CD4-positive, alpha-beta T cell treated with Interleukin-2 at 100 ng/mL for 4 hours (primary cell): ENCODE results near the gene RALGPS2.

Experiments used
- DNase-seq: peaks from one replicate; pipeline ENCODE4 v3.0.0-alpha.2; 2020; ENCODE audit warnings: low spot score

Gene RALGPS2

DNA sequence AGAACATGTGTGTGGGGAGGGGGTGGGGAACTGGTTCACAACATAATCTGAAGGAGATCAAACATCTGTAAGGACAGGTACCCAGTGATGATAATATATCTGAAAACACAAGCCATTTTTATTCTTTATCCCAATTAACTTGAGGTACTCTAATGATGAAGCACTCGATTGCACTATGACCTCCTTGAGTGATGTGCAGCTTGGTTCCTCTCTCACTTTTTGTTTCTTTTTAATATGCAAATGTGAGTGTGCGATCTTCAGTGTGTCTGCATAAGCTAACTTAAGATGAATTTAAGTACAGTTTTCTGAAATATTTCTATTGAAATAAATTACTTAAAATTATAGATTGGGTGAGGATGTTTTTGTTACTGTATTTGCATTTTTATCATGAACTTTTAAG, 196.5 kb downstream of the RALGPS2 start:
- no peak for DNase-seq

DNA sequence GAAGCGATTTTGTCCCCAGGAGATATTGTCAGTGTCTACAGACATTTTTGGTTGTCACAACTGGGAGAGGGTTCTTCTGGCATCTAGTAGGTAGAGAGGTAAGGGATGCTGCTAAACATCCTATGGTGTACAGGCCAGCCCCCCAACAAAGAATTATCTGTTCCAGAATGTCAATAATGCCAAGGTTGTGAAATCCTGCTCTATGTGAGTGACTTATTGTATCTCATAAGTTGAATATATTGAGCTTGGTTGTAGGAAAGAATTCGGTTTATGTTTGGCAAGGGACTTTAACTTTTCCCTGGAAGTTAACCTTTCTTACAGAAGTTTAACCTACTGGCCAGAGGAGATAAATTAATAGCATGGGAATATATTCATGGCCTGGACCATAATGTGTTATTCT, 198.5 kb downstream of the RALGPS2 start:
- no peak for DNase-seq

DNA sequence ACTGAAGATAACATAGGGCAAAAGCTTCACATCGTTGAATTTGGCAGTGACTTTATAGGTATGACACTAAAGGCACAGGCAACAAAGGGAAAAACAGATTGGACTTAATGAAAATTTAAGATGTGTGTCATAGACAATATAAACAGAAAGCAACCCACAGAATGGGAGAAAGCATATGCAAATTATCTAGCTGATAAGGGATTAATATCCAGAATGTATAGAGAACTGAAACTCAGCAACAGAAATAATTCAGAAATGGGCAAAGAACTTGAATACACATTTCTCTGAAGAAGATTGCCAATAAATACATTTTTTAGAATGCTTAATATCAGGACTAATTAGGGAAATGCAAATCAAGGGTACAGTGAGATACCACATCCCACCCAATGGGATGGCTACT, 201.0 kb downstream of the RALGPS2 start:
- no peak for DNase-seq

DNA sequence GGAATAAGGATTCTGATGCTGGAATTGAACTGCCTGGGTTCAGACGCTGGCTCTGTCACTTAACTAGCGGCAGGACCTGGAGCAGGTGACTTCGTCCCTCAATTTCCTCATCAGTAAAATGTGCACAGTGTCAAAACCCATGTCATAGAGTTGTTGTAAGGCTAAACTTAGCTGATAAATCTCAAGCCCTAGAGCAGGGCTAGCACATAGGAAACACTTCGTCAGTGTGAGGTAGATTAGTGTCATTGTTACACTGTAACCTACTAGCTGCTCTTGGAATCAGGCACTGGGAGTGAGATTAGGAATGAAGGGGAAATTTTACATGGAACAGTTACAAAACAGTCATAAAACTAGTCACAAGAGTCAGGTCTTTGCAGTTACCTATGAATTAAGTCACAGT, 202.0 kb downstream of the RALGPS2 start:
- DNase-seq = no peak

DNA sequence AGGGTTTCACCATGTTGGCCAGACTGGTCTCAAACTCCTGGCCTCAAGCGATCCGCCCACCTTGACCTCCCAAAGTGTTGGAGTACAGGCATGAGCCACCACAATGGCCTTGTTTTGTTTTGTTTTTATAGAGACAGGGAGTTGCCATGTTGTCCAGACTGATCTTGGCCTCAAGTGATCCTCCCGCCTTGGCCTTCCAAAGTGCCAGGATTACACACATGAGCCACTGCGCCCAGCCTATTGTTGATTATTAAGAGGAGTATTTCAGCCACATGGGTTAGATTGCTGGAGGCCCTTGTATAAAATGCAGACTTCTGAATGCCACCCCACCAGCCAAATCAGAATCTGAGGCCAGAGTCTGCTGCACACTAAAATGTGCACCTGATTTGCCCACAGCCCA, 203.0 kb downstream of the RALGPS2 start:
- no peak for DNase-seq

DNA sequence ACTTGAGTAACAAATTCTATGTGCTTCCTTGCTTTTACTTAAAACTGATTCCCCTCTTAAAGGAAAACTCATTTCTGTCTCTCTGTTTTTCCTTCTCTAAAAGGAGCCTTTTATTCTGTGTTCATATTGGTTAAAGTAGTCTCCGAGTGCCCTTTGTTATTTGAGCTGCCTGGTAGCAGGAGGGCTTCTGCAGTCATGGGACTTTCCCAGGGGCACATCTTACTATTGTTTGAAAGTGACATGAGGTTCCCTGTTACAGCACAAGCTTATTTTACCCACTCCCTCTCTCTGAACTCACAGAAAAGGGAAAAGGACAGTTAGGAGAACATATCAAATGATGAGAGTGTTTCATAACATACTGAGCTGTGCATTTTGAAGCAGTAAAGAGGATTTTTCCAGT, 203.9 kb downstream of the RALGPS2 start:
- DNase-seq = no peak

DNA sequence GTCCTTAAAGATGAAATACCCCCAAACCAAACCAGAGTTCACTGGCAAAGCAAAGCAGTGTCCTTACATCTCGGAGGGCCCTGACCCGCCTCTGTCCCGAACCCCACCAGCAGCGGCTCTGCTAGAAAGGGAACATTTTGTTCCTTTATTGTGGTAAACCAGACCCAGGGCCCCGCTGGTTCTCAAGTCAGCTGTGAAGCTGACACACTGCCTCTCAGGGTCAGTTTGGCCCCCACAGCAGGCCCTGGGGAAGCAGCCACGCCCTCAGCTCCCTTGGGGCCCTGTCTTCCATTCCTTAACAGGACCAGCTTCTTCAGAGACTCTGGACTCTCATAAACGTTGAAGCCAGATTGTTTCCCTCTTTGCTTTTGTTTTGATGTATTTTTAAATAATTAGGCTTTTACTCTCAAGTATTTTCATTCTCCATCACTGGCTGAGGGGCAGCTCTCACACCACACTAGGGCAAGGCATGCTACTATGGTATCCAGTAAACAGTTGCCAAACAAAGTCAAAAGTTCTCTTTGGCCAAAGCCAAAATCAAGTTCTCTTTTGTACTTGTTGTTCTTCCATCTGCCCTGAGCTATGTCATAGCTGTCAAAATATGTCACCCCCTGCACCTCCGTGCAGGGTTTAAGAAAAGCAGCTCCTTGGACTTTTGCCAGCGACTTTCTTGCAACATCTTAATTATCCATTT, 207.0 kb downstream of the RALGPS2 start:
- no peak for DNase-seq

DNA sequence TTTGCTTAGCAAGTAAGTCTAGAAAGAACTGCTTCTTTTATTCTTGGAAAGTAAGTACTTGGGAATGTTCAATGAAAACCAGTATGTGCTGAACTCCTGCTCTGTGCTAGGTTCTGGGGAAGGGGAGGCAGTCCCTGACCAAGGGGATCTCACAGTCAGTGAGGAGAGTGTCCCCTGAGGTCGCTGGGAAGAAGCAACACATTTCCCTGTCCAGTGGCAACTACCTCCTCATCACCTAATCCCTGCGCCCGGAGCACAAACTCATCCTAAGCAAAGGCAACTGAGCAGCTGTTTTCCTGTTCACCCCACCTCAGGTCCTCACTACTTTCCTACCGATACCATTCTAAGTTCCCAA, 207.5 kb downstream of the RALGPS2 start:
- no peak for DNase-seq

DNA sequence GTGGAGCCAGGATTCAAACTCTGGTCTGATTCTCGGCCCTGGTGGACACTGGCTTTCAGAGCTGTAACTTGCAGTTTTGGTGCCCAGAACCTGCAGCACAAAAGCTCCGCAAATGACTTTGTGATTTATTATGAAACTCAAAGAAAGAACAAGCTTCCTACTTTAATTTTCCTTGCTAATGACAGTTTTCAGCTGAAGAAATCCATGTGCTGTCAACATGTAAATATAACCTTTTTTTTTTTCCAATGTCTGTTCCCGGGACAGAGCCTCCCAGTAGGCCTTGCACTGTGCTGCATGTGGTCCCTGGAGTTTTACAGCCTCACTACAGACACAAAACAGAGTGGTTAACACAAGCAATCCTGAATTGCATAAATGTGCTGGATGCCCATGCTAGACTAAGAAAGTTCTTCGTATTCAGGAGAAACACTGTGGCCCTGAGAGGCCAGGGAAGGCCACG, 208.1 kb downstream of the RALGPS2 start:
- DNase-seq = no peak

DNA sequence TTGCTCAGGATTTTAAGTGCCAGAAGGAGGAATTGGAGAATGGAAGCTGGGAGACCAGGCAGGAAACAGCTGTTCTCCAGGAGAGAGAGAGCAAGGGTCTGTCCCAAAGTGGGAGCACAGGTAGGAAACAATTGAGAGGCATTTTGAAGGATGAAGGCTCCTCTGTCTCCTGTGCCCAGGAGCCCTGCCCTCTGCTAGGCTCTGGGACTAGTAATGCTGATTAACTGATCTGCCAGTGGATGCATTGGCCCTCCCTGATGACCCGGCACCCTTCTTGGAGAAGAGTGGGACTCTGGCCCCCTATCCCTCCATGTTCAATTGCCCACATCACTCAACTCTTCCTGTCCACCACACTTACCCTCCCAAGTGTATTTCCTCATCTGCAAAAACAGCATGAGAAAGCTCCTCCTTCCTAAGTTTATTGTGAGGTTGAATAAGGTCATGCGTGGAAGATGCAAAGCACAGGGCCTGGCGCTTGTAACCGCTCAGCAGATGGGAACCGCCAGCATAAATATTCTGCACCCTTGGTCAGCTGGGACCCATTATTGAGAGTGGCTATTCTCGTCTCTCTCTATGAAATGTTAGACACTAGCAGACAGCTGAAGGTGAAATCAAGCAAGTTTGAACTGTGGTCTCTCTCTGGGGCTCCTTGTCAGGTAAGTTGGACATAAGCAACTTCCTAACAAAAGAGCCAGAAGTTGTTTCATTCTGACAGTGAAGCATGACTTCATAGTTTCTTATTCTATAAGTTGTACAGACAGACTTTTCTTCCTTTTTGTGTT, 208.9 kb downstream of the RALGPS2 start:
- DNase-seq = no peak

DNA sequence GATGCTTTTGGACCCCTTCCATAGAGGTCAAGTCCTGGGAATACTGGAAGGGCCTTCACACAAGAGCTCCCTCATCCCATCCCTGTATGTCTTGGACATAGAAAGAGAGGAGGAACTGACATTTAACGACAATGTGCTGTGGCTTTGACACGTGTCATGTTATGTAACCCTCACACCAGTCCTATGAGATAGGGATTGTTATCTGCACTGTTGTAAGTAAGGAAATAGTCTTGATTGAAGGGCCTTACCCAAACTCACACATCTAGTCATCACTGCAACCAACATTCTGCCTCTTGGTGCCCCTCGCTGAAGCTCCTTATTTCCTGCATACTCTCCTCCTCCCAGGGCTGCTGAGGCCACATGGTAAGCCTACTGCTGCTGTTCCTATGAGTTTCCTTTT, 209.5 kb downstream of the RALGPS2 start:
- DNase-seq = no peak

DNA sequence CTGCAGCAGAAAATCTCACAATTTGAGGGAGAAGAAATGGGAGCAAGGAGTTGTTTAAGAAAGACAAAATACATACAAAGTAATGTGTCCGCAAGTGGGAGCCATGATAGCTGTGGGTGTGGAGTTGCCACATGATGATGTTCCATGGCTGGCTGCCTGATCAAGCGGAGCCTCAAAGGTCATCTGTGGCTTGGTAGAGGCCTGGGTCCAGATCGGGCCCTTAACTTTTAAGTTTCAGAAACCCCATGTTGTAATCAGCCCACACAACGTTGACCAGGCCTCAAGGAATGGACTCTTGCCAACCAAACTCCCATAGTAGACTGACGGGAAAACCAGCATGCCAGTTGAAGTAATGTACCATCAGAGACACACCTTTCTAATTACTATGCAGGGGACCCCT, 210.6 kb downstream of the RALGPS2 start:
- no peak for DNase-seq

DNA sequence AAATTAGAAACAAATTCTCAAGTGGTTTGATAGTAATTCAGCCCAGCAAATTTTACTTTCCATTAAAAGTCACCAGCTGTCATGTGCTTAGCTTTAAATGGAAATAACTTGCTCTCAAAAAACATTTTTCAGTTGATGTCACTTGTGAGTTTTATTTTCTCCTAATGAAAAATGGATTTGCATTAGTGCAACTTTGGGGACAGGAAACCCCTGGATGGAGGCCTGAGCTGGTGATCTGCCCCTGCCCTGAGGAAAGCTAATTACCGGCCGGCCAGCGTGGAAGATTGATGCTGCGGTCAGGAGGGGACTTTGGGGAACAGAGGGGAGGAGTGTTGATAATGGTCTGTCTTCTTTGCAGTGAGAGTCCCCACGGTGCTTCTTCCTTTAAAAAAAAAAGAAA, 212.7 kb downstream of the RALGPS2 start:
- no peak for DNase-seq

DNA sequence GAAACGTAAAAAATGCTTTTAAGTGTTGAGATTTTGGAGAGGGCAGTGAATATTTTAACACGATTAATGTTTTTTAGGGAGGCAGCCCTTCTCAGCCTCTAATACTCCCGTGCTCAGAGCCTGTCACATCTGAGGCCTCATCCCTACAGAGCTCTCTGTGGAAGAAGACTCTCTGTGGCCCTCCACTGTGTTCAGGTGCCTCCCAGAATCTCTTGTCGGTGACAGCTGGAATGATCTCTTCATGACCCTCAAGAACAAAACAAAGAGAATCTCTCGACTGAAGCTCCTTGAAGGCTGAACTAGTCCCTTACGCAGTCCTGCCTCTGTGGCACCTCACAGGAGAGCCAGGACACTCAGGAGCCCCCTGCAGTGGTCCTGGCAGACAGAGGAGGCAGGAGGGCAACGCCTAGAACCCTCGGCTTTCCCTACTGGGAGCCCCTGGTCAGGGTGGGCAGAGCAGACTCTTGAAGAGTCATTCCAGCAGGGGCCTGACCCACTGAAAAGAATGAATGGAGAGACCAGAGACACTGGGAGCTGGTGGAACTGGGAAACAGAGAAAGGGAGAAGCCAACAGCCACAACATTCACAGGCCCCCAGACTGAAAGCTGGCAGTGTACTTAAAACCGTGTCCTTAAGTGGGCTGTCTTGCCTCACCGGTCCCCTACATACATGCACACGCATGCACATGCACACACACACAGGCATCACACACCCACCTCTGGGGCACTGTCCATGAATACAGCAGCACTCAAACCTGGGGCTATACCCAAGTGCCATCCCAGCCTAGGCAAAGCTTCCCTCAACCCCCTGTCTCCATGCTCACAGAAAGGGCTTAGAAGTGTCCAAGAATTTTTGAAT, 213.3 kb downstream of the RALGPS2 start:
- no peak for DNase-seq

DNA sequence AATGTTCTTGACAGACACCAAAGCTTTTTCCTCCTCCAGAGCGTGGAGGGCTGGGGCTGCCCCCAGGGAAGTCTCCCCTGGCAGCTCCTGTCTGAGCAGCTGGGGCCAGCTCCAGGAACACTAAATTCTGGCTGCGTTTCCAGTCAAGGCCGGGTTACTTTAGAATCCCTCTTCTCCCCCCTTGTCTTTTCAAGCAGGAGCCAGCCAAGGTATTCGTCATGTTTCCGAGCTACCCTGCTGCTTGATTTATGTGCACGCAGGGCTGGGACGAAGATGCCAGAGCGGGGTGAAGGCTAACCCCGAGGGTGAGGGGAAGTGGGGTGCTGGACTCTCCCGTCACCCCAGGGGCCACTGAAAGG, 213.9 kb downstream of the RALGPS2 start:
- no peak for DNase-seq

DNA sequence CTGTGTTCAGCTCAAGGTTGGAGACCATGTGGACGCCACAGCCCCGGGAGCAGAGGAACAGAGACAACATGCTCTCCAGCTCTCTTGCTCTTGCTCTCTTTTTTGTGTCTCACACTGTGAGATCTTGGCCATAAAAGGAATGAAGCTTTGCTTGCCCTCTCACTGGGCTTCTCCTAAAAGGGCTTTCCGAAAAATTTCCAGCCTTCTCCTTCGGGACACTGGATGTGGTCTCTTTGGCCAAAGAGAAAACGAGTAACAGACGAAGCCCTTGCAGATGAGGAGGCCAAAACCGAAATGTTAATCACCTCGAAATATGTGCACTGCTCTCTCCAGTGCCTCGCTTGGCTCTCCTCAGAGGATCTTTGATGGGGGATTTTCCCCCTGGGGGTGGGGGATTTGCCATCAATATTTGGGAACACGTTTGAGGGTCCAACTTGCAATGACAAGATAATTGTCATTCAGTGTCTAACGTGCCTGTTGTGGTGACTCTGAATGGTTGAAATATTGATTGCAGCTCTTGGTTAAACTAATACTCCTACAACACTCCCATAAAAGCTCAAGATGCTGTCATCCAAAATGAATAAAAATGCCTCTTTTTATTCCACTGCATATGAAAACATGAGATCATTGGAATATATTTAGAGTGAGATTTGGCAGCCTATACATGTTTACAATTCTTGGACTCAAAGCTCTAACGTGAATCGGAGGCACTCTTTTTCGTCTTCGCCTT, 214.5 kb downstream of the RALGPS2 start:
- no peak for DNase-seq

DNA sequence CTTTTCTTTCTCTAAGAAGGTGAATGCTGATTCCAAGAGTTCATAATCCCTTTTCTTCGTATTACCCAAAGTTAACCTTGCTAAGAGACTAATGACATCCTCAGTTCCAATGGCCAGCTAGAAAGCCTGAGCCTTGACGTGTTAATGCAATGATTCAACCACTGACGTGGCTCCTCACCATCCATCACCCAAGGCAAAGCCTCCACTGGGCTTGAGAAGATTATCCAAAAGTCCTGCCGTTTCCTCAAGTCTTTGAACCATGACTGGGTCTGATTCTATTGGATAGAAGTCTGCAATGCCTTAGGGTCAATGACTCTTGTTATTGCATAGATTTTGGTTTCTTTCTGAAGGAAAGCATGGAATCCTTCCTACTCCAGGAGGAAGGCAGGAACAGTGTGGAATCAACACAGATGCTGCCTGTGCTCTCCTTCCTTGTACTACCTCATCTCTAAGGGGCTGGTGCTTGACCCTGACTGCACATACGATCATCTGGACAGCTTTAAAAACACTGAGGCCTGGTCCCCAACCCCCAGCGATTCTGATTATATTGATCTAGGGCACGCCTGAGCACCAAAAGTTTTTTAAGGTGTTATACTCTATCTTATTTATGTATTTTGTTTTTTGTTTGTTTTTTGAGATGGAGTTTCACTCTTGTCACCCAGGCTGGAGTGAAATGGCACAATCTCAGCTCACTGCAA, 215.2 kb downstream of the RALGPS2 start:
- DNase-seq = no peak

DNA sequence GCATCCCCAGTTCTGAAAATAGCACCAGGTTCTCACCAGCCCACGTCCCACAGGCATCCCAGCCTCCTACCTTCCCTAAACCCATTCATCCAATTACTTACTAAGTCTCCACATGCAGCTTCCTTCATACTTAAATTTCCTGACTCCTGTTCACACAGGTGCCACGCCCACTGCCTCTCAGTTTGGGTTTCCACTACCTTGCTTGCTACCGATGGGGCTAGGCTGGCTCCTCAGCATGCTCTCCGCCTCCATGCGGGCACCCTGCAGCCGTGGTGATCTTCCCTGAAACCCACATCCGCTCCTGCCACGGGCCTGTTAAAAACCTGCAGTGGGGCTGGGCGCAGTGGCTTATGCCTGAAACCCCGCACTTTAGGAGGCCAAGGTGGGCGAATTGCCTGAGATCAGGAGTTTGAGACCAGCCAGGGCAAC, 216.2 kb downstream of the RALGPS2 start:
- DNase-seq = no peak

DNA sequence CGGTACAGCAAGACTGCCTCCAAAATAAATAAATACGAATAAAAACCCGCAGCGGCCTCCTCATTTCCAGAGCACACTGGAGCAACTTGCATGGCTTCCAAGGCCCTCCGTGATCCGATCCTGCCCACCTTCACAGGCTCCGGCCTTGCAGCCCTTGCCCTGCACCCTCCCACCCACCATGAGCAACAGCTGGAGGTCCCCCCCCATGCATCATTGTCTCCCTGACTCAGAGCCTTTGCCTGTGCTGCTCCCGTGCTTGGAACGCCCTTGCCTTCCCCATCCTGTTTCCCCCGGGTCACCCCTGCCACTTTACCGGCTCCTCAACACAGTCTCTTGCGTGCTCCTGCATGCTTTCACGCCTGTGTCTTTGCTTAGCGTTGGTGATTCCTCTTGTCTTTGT, 216.8 kb downstream of the RALGPS2 start:
- DNase-seq = no peak

DNA sequence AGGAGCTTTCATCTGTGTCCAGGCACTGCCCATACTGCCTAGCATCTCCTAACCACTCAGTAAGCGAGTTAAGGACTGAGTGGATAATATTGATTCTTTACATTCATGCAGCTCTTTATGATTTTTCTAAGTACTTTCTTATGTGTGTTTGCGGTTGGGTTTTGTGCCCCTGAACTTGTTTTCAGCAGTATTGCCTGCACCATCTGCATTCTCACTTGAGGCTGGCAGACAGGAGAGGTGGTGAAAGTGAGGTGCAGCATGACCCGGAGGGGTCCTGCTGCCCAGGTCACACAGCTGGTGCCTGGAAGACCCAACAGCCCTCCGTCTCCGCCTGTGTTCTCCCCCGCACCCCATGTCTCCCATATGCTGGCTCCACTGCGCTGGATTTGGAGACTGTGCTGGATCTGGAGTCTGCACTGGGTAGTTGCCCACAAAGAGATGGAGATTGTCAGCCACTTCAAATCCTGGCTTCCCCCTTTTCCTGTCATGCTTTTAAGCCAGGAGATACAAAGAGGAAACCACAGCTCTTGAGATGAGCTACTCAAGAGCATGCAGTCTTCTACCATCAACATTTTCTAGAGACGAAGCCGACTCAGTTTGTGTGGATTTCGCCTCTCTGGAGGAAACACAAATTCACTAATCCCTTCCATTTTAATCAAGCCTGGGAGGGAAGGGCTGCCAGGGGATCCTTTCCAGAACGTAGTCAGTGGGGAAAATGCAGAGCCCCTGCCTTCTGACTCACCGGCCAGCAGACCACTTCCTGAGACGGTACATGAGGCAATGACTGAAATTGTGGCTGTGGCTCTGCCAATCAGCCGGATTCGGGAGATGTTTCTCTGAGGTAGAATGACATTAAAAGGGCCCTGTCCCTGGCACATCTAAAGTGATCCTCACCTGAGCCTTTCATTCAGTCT, 217.5 kb downstream of the RALGPS2 start:
- DNase-seq = no peak

DNA sequence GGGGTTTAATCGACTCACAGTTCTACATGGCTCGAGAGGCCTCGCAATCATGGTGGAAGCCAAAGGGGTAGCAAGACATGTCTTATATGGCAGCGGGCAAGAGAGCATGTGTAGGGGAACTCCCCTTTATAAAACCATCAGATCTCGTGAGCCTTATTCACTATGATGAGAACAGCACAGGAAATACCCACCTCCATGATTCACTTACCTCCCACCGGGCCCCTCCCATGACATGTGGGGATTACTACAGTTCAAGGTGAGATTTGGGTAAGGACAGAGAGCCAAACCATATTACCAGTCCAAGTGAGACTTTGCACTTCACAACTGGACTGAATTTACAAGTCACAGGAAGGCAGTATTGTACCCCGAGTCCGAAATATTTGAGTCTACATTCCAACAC, 219.7 kb downstream of the RALGPS2 start:
- DNase-seq = no peak
